Erythroblast (primary cell): Measurements from ENCODE around the gene MEAF6.

Experiments used
- DNase-seq, 2 experiments: peaks; one replicate each; lab custom pipeline; 2025; lab: John Stamatoyannopoulos, UW
- GATA1 ChIP-seq: IDR thresholded peaks from 2 replicates; pipeline ENCODE4 v1.6.1; 2011; ENCODE audit warnings: low read depth, mild to moderate bottlenecking, control low read depth, low read length, moderate library complexity
- POLR2A ChIP-seq: IDR thresholded peaks from 2 replicates; pipeline ENCODE4 v1.6.1; 2011; ENCODE audit warnings: mild to moderate bottlenecking, low read length

MEAF6 gene

DNA sequence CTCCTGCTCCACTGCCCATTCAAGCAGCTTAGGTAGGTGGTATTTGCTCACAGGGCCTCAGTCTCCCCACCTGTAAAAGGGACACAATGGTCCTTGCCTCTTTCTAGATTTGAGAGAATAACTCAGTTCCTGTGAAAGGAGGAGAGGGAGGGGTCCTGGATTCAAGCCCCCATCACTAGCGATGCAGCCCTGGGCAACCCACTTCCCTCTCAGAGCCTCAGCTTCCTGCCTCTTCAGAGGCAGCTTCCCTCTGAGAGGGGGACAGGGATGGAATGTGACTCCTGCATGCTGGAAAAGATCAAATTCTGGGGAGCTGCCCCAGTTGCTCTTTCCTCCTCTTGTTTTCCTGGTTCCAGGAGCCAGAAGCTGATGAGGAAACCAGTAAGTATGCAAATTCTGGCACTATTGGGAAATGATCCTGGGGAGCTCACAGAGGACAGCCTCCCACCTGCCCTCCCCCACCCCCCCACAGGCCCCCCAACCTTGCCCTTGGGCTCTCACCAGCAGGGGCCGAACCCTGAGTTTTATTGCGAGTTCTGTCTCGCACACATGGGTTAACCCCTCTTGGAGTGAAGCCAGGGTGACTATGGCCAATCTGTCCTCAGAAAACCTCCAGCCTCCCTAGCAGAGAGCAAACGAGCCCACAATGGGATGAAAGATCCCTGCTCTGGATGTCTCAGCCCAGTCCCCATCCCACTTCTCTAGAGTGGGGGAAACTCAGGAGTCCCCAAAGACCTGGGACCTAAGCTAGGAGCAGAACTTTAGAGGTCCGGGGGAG is 28.5 kb downstream of the MEAF6 start:
- no peak for TF ChIP-seq POLR2A
- TF ChIP-seq GATA1 = no peak
- DNase-seq = no peak

DNA sequence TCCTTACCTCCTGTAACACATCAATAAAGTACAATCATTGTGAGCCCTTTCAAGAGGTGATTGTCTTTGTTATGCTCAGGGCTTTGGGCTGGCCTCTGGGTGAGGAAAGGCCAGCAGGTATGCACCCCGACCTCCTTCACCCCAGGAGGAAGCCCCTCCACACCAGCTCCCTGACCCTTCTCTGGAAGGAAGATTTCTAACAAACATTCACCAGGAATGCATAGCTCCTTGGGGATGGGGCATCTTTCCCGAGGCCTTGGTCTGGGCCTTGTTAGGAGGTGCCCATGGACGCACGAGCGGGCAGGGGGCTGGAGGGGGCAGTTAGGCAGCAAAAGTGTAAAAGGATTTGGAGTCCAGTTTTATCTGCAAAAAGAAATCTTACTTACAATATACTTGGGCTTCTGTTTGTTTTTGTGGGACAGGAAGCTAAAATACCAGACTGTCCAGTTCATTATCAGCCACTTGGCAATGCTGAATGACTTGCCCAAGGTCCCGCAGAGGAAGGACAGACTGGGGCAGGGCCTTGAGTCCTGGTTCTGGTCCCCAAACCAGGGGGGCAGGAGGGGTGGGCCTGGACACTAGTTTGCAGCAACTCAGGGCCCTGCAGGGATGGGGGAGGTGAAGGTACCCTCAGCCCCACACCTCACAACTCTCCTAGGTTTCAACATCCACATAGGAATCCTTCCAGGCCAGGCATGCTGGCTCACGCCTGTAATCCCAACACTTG is 30.1 kb downstream of the MEAF6 start:
- DNase-seq = no peak

DNA sequence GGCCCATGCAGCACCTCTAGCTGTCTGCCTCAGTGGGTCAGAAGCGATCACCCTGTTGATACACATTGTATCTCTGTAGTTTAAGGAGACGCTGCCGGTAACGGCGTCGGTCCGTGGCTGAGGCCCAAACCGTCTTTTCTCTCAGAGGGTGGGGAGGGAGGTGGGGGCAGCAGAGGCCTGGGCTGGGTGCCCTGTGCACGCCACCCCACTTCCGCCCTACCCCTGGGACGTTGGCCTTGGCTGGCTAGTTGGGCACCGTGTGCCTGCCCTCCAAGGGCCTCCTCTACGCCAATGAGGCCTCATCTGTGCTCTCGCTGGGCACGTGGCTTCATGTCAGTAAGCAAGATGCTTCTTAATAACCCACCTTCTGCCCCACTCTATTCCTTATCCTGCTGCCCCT is 30.8 kb downstream of the MEAF6 start:
- DNase-seq = no peak
- TF ChIP-seq POLR2A (no peak), GATA1 (no peak)

More for the DNA sequence above, 30.1 kb downstream of the MEAF6 start:
- TF ChIP-seq POLR2A = no peak
- TF ChIP-seq GATA1 = no peak

DNA sequence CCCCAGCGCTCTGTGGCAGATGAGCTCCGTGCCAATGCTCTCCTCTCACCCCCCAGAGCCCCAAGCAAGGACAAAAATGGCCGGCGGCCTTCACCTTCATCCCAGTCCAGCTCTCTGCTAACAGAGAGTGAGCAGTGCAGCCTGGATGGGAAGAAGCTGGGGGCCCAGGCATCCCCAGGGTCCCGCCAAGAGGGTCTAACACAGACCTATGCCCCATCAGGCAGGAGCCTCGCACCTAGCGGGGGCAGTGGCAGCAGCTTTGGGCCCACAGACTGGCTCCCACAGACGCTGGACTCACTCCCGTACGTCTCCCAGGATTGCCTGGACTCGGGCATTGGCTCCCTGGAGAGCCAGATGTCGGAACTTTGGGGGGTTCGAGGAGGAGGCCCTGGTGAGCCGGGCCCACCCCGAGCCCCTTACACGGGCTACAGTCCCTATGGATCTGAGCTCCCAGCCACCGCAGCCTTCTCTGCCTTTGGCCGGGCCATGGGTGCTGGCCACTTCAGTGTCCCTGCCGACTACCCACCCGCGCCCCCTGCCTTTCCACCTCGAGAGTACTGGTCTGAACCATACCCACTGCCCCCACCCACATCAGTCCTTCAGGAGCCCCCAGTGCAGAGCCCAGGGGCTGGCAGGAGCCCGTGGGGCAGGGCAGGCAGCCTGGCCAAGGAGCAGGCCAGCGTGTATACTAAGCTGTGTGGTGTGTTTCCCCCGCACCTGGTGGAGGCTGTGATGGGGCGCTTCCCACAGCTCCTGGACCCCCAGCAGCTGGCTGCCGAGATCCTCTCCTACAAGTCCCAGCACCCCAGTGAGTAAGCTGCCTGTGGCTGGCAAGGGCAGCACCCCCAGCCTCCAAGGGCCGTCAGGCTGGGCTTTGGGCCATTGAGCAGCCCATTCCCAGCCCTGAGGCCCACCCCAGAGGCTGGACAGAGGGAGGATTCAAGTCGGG is 31.5 kb downstream of the MEAF6 start:
- DNase-seq = no peak
- no peak for TF ChIP-seq POLR2A
- no peak for TF ChIP-seq GATA1

DNA sequence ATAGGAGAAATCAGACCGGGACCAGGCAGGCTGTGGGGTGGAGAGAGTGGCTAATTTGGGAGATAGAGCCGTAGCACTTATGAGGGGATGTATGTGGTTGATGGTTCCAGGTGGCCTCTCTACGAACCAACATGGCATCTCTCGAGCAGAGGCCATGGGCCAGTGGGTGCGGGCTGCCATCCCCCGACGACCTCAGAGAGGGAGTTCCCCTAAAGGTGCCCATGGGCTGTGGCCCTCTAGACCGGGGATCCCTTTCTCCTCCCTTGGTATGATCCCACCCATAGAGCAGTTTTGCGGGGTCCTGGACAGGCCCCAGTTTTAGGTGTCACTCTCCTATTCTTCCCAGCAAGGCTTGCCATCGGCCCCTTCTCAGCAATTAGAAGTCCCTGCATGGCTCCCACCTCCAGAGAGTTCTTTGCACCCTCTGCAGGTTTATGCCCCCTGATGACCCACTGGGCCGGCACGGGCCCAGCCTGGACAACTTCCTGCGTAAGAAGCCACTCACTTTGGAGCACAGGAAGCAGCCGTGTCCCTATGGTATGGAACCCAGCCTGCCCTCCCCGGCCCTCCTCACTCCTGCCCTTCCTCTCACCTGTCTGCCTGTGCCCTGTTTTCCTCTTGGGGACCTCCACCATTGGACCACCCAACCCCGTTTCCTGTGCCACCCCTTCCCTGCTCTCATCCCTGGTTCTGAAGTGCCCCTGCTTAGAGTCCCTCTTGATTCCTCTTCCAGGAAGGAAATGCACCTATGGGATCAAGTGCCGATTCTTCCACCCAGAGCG is 32.4 kb downstream of the MEAF6 start:
- no peak for DNase-seq
- TF ChIP-seq GATA1 (no peak), POLR2A (no peak)

DNA sequence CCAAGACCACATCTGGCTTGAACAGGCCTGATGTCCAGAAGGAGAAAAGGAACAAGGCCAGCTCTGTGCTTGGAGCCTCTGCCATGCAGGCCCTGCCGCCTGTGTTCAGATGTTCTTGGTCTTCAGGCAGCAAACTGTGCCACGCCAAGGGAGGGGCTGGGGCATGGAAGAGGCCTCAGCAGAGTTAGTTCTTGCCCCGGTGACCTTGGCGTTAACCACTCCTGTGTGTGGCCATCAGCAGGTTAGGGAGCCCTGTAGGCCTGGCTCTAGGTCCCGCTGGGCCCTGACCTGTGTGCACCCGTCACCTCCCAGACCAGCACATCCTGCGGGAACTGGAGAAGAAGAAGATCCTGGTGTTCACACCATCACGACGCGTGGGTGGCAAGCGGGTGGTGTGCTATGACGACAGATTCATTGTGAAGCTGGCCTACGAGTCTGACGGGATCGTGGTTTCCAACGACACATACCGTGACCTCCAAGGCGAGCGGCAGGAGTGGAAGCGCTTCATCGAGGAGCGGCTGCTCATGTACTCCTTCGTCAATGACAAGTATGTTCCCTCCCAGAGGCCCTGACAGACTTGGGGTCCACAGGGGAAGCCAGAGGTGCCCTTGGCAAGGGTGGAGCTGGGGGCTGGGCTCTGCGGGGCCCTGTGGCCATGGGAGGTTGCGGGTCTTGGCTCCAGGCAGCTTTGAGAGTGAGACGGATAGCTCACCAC is 33.1 kb downstream of the MEAF6 start:
- TF ChIP-seq POLR2A (no peak), GATA1 (no peak)
- no peak for DNase-seq

DNA sequence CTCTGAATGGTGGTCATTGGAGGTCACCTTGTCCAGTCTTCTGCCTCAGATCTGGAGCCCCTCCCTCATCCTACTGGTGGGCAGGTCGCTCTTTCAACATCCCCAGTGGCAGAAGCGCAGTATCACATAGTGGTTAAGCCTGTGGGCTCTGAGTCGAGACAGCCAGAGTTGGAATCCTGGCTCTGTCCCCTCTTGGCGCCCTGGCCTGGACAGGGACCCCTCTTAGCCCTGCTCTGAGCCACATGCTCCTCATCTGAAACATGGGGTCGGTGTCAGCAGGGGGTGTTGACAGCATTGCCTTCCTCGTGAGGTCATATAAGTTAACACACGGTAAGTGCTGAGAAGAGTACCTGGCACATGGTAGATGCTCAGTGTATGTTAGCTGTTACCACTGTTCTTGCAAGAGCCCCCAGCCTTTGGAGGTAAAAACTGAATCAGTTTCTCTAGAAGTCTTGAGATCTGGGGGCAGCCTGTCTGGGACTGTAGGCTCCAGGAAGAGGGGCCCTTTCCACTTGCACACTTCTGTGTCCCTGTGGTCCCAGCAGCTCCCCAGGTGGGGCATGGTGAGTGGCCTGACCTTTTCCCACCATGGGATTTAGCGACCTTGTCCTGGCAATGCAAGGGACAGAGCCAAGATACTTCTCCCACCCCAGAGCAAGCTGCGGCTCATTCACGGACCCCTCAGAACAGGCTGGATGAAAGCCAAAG is 33.8 kb downstream of the MEAF6 start:
- DNase-seq = no peak
- TF ChIP-seq GATA1 (no peak), POLR2A (no peak)

DNA sequence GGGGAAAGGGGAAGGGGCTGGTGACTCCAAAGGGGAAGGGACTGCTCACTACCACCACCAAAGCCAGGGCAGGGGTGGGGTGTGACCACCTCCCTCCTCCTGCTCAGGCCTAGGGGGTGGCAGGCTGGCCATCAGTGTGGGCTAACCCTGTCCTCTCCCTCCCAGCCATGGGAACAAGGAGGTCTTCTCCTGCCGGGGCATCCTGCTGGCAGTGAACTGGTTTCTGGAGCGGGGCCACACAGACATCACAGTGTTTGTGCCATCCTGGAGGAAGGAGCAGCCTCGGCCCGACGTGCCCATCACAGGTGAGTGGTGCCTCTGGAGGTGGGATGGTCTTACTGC is 34.5 kb downstream of the MEAF6 start:
- no peak for DNase-seq
- TF ChIP-seq GATA1 (no peak), POLR2A (no peak)

DNA sequence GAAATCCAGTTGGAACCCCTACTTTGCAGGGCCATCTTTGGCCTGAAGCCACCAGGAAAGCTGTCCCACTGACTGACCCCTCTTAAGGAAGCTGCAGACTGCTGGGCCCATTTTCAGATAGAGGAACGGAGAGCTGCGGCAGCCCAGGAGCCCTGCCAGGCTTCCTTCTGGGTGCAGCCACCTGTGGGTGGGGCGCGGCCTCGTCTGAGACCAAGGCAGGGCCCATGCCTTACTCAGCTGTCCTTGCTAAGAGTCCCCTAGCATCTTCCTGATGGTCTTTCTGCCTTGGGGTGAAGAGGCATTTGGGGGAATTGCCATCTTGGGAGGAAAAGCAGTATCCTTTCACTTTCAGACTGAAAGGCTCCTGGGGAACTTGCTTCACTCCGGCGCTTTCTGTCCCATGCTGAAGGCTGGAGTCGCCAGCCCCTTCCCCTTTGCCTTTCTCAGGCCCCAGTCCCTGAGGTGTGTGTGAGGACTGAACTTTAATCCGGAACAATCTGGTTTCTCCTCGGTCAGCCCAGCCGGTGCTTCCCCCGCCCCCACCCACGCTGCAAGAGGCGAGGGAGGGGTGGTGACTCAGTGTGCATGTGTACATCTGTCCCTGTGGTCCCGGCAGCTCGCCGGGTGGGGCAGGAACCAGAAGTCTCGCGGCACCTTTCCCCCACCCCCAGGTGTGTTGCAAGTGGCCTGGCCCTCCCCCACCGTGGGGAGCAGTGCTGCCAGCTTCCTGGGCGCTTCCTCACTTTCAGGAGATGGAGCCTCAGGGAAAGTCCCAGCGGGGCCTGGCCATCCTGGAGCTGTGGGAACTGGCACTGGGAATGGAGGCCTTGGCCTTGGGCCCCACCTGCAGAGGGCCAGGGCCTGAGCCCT is 35.1 kb downstream of the MEAF6 start:
- TF ChIP-seq POLR2A (peak; percentile 55), GATA1 (no peak)
- peak; percentile 81 to 93 for DNase-seq

DNA sequence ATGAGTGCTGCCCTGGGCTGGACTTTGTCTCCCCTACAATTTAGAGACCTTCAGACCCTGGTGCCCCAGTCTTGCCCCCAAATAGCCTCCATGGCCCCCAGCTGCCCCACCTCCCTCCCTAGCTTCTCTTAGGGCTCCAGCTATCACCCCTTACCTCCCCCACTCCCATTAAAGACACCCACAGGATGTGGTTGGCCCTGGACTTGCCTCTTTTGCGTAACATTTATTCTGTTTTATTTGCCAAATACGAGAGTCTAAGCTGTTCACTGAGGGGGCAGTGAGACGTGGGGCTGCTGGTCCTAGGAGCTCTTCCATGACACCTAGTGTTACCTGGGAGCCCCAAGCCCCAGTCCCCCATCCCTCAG is 35.7 kb downstream of the MEAF6 start:
- DNase-seq = no peak
- no peak for TF ChIP-seq GATA1
- TF ChIP-seq POLR2A = no peak

DNA sequence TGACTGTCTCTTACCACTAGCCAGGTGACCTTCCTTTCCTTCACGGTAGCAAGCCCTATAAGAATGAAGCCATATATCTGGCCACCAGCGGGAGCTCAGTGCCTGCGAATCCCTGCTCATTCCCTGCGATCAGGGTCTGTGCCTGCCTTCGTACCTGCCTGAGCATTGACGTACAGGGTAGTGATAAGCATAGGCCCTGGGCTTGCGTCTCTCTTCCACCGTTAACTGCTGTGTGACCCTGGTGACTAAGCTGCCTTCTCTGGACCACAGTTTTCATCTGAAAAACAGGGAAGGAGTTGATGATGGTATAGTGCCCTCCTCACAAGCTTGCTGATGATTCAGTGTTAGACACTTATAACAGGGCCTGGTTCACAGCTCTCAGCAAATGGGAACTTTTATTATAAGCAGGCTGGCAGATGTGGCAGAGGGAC is 36.1 kb downstream of the MEAF6 start:
- DNase-seq = peak in 1 of 2 experiments; percentile 35

More for the DNA sequence above, 36.1 kb downstream of the MEAF6 start:
- TF ChIP-seq GATA1 (no peak), POLR2A (no peak)
